AG10803 (cell line): ENCODE data around the gene PLXDC1.

ENCODE experiments used
- DNase-seq: peaks from one replicate; pipeline ENCODE4 v3.0.0; 2010; ENCODE audit warnings: low read depth
- H3K4me3 ChIP-seq: 2 replicates; pipeline ENCODE4 v1.5.1; 2011; ENCODE audit warnings: mild to moderate bottlenecking, low read length, control low read depth
- TF ChIP-seq, protein P1 (sequence below): conservative IDR thresholded peaks from 2 replicates; pipeline ENCODE4 v1.5.1; 2011; ENCODE audit warnings: mild to moderate bottlenecking, low read length, control low read depth, inconsistent platforms

Gene PLXDC1

DNA sequence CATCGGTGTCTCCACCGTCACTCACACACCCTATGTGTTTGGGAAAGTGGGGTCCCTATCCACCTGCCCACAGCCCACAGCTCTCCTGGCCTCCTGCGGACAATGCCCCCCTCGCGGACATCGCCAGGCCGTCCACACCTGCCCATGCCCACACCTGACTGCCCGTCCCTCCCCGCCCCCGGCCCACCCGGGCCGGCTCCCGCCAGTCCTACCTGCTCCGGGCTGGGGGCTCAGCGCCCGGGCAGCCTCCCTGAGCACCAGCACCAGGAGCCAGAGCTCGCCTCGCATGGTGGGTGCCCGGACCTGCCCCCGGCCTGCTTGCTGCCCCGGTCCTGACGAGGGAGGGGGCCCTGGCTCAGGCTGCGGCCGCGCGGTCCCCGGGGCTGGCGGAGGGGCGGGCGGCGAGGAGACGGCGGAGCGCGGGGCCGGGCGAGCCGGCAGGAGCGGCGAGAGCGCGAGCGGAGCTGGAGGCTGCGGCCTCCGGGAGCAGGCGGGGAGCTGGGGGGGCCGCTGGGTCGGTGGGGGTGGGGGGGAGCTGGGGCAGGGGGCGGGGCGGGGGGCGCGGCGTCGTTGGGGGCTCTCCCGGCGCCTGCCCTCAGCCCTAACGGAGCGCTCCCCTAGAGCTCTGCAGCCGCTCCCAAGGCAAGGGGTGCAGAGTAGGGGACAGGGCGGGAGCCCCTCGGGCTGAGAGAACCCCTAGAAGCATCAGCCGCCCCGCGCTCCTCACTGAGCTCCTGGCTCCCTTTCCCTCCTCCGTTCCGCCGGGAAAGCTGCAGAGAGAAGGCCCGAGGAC is at the start of gene PLXDC1:
TSS of gene PLXDC1 (minus strand) at position 488 of the 793 bp plus-strand sequence. CDS start at position 288, 200 bp downstream.
- TF ChIP-seq, protein P1, sequence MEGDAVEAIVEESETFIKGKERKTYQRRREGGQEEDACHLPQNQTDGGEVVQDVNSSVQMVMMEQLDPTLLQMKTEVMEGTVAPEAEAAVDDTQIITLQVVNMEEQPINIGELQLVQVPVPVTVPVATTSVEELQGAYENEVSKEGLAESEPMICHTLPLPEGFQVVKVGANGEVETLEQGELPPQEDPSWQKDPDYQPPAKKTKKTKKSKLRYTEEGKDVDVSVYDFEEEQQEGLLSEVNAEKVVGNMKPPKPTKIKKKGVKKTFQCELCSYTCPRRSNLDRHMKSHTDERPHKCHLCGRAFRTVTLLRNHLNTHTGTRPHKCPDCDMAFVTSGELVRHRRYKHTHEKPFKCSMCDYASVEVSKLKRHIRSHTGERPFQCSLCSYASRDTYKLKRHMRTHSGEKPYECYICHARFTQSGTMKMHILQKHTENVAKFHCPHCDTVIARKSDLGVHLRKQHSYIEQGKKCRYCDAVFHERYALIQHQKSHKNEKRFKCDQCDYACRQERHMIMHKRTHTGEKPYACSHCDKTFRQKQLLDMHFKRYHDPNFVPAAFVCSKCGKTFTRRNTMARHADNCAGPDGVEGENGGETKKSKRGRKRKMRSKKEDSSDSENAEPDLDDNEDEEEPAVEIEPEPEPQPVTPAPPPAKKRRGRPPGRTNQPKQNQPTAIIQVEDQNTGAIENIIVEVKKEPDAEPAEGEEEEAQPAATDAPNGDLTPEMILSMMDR = no peak
- DNase-seq = no peak
- H3K4me3 ChIP-seq = peak within 1 kb of the TSS; percentile 31

DNA sequence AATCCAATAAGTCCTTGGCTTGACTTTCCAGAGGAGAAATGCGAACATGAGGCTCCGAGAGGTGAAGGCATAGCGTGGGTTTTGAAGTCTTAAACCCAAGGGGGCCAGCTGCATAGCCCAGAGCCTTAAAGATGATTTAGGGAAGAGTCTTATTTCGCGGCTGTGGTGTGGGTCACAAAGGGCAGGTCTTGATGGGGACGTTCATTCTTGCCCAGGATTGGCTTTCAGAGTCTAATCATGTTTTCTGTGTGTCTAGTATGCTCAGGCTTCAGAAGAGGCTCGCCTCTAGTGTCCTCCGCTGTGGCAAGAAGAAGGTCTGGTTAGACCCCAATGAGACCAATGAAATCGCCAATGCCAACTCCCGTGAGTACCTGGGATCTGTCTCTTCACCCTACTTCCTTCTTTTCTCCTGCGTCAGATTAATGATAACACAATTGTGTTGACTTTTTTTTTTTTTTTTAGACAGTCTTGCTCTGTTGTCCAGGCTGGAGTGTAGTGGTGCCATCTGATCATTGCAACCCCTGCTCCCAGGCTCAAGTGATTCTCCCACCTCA is 49.6 kb upstream of the PLXDC1 start:
- TF ChIP-seq, protein P1 = no peak
- H3K4me3 ChIP-seq = peak overlapping the region; percentile 79

DNA sequence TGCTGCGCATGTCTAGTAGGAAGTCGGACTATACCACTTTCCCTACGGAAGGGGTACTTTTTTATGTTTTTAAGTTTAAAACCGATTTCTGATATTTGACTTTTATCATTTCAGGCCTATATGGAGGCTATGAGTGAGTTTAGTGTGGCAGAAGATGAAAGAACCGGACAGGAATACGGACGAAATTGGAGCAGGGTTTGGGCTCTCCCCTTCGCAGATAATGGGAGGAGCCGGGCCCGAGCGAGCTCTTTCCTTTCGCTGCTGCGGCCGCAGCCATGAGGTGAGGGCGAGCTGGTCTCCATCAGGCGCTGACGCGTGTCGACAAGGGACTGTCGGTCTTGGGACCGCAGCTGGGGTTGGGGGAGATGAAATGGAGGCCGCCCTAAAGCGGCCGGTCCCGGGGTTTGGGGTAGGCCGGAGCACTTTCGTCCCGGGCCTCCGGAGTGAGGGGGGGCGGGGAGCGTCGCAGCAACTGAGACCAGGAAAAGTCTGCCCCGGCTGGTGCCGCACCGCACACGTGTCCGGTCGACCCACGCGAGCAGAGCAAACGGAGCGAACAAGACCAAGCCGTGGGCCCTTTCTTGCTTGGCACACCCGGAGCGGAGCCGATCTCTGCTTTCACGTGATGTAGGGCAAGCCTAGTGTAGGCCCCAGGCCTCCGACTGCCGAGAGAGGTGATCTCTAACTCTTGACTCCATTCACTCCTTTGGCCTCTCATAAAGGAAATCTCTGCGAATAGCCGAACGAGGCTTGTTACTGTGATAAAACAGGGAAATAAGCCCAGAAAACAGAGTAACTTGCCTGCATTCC is 48.8 kb upstream of the PLXDC1 start, which contains the start of gene RPL19:
TSS of gene RPL19 (plus strand) at position 214 of the 810 bp plus-strand sequence. CDS start at position 276, 62 bp downstream.
- H3K4me3 ChIP-seq = peak within 1 kb of the TSS; percentile 79
- peak; percentile 34 for DNase-seq
- TF ChIP-seq, protein P1 = no peak

More for the DNA sequence above, 49.6 kb upstream of the PLXDC1 start:
- DNase-seq = no peak

DNA sequence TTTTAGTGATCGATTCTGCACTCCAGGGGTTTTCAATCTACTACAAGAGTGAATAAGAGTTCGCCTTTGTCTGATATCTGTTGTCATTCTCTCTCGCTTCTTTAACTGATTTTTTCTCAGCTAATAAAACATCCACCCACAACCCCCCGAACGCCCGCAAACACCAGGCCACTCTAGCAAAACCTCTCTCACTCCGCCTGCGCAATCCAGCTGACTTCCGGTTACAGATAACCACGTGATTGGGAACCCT is 48.3 kb upstream of the PLXDC1 start:
- peak overlapping the region; percentile 79 for H3K4me3 ChIP-seq
- DNase-seq = peak; percentile 94
- TF ChIP-seq, protein P1 = no peak

DNA sequence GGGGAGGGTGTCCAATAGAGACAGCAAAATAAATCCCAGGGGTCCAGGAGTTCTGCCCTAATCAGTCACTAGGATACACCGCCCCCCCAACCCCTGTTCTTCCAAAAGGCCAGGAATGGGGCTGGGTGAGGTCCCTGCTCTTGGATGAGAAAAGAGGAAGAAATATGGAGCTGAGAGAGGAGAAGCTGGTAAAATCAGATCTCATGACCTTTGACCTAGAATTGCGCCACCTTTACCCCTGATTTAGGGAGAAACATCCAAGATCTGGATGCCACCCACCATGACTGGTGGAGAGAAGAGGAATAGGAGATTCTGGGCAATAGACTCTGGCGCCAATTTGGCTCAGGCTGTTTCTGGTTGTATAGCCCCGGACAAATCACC is 46.7 kb upstream of the PLXDC1 start:
- TF ChIP-seq, protein P1 = no peak
- no peak for DNase-seq
- peak overlapping the region; percentile 81 for H3K4me3 ChIP-seq

DNA sequence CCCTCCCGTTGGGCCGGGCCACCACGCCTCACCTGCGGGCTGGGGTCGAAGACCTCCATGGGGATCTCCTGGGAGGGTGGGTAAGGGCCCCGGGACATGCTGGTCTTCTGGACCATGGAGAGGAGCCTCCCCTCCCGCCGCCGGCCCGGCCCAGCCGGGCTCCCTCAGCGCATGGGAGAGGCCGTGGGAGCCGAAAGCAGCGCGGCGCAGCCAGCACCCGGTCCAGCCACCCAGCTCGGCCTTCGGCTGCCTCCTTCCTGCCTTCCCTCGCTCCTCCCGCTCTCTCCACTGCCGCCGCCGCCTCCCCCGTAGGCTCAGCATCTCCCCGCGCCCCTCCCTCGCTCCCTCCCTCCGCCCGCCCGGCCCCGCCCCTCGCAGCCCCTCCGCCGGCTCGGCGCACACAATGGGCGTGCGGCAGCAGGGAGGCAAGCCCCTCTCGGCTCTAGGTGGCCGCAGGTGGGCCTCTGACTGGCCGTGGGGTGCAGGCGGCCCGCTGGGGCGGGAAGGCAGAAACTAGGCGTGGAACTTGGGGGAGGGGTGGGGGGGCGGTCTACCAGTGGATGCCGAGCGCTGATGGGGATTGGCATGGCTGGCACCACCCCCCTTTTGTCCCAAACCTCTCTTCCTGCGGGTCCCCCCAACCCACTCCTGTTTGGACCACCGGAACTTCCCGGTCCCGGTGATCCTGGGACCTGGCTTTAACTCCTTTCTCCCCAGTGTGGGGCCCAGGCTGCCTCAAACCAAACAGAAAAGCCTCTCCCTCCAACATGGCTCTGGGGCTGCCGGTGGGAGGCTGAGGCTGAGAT is 46.1 kb upstream of the PLXDC1 start, which contains the start of gene CACNB1:
TSS of gene CACNB1 (minus strand) at position 290 of the 806 bp plus-strand sequence. CDS start at position 116, 174 bp downstream.
- DNase-seq = peak; percentile 69
- H3K4me3 ChIP-seq = peak within 1 kb of the TSS; percentile 81
- TF ChIP-seq, protein P1 = no peak
